Sigmoid colon (tissue), 4 donors: ENCODE measurements around the gene NTRK3.

Experiments
- CTCF ChIP-seq, 4 experiments: fragments of 450-650 bp in 3 of 4; fragments of 200-600 bp in 1 of 4; IDR thresholded peaks; one replicate each; pipeline ENCODE4 v1.5.1; 2016 to 2019; ENCODE audit warnings: antibody characterized with exemption in 4 of 4, mild to moderate bottlenecking in 3 of 4, moderate library complexity in 2 of 4
- EP300 ChIP-seq, 4 donors: sonication (generic); formaldehyde crosslinking; IDR thresholded peaks; one replicate each; pipeline ENCODE4 v1.6.1; 2017; ENCODE audit warnings: antibody characterized with exemption in 4 of 4
- POLR2A ChIP-seq, 2 donors: fragments of 450-650 bp; IDR thresholded peaks; one replicate each; pipeline ENCODE4 v1.6.1; 2016; ENCODE audit warnings: antibody characterized with exemption in 2 of 2, mild to moderate bottlenecking in 2 of 2, moderate library complexity in 2 of 2

GRCh38 chr15:88067331-88067685 is 189.2 kb downstream of the NTRK3 start:
- TF ChIP-seq CTCF (IDR thresholded peaks at IDR 0.05) (no peak), EP300 (IDR thresholded peaks at IDR 0.05) (no peak), POLR2A (IDR thresholded peaks at IDR 0.05) (no peak)
